ENCODE results near the gene RPH3AL. TPM values are rescaled to one million over a fixed set of nuclear protein-coding genes. Genes with fewer than 3 reads are reported as not detected.

The RPH3AL gene
- total RNA-seq, 1 experiment from 2014 or later: 26.0 TPM

DNA sequence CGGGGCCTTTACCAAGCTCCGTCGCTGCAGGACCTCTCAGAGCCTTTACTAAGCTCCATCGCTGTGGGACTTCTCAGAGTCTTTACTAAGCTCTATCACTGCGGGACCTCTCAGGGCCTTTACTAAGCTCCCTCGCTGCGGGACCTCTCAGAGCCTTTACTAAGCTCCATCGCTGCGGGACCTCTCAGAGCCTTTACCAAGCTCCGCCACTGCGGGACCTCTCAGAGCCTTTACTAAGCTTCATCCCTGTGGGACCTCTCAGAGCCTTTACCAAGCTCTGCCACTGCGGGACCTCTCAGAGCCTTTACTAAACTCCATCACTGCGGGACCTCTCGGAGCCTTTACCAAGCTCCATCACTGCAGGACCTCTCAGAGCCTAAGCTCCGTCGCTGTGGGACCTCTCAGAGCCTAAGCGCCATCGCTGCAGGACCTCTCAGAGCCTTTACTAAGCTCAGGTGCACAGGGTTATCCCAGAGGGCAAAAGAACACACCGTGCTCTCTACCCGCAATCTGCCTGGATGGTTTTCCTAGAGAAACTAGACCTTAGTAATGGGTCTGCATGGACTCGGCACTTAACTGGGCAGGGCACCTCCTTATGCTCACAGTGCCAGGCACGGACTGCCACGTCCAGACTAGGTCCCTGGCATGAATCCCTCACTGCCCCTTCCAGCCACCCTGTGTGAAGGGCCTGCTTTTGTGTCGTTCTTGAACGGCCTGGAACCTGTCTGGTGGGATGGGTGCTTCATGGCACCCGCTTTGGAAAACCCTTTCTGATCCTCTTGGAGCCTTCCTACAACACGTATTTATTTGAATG, 101.9 kb downstream of the RPH3AL start:
- no peaks in the 10 kb centered on the region for H3F3A ChIP-seq (ENCODE audit: insufficient read depth, low read depth)
- no peaks in the 10 kb centered on the region for H3K79me2 ChIP-seq (ENCODE audit: low read depth)
- no peaks in the 10 kb centered on the region for H4K20me1 ChIP-seq (ENCODE audit: insufficient read depth)
- CTCF ChIA-PET: interaction anchor here (0.6 kb wide), 1 partner anchor 281 kb away, joined by 5 read pairs; no protein-coding TSS in a partner anchor
- H3K27ac ChIP-seq: no peak overlapping the region
- H3K4me3 ChIP-seq: no peak overlapping the region
- DNase-seq: no peak
- TF ChIP-seq EZH2 (IDR thresholded peaks at IDR 0.05; ENCODE audit: low read depth): no peak
- TF ChIP-seq, protein P1, sequence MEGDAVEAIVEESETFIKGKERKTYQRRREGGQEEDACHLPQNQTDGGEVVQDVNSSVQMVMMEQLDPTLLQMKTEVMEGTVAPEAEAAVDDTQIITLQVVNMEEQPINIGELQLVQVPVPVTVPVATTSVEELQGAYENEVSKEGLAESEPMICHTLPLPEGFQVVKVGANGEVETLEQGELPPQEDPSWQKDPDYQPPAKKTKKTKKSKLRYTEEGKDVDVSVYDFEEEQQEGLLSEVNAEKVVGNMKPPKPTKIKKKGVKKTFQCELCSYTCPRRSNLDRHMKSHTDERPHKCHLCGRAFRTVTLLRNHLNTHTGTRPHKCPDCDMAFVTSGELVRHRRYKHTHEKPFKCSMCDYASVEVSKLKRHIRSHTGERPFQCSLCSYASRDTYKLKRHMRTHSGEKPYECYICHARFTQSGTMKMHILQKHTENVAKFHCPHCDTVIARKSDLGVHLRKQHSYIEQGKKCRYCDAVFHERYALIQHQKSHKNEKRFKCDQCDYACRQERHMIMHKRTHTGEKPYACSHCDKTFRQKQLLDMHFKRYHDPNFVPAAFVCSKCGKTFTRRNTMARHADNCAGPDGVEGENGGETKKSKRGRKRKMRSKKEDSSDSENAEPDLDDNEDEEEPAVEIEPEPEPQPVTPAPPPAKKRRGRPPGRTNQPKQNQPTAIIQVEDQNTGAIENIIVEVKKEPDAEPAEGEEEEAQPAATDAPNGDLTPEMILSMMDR (conservative IDR thresholded peaks at IDR 0.05): no peak
- POLR2A ChIA-PET (ENCODE audit: unreplicated experiment): no interaction called here
- intact Hi-C loops (cut with micrococcal nuclease; ENCODE audit: unreplicated experiment): no loop called here
- no peaks in the 10 kb centered on the region for H3K27me3 ChIP-seq (ENCODE audit: insufficient read depth, low read depth)
- H3K9me3 ChIP-seq (ENCODE audit: insufficient read depth, low read depth): no peaks in the 10 kb centered on the region
- no TSS peak for BruUV-seq (replicated peaks)
- no peaks in the 10 kb centered on the region for H3K4me1 ChIP-seq (replicated peaks; ENCODE audit: insufficient read depth)
- no peaks in the 10 kb centered on the region for H3K9me2 ChIP-seq (ENCODE audit: insufficient read depth)
- no peak overlapping the region for H3K4me2 ChIP-seq
- no peaks in the 10 kb centered on the region for H3K36me3 ChIP-seq (ENCODE audit: low read depth)
- H2AFZ ChIP-seq: no peak overlapping the region

DNA sequence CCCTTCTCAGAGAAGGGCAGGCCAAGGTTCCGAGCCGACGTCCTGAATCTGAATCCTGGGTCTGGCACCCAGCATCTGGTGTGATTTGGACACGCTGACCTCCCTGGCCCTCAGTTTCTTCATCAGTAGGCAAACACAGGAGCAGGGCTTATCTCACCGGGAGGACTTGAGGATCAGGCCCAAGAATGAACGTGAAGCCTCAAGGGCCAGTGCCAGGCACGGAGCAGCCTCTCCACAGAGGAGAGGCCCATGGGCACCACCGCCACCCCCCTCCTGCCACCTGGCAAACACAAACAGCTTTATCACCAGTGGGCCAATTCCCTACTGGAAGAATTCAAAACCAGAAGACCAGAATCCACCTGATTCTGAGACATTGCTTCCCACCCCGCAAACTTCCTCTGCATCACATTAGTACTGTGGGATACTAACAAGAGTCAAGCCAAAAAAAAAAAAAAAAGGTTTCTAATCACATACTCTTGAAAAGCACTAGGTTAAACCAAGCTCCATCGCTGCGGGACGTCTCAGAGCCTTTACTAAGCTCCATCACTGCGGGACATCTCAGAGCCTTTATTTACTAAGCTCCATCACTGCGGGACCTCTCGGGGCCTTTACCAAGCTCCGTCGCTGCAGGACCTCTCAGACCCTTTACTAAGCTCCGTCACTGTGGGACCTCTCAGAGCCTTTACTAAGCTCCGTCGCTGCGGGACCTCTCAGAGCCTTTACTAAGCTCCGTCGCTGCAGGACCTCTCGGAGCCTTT, 103.2 kb downstream of the RPH3AL start:
- Histone ChIP-seq H2AFZ (no peak overlapping the region), H3K9me2 (ENCODE audit: insufficient read depth) (no peaks in the 10 kb centered on the region), H3K4me2 (no peak overlapping the region), H3K9me3 (ENCODE audit: insufficient read depth, low read depth) (no peaks in the 10 kb centered on the region), H3K79me2 (ENCODE audit: low read depth) (no peaks in the 10 kb centered on the region), H3K4me1 (replicated peaks; ENCODE audit: insufficient read depth) (no peaks in the 10 kb centered on the region), H3K27ac (no peak overlapping the region), H3F3A (ENCODE audit: insufficient read depth, low read depth) (no peaks in the 10 kb centered on the region), H4K20me1 (ENCODE audit: insufficient read depth) (no peaks in the 10 kb centered on the region), H3K36me3 (ENCODE audit: low read depth) (no peaks in the 10 kb centered on the region), H3K4me3 (no peak overlapping the region), H3K27me3 (ENCODE audit: insufficient read depth, low read depth) (no peaks in the 10 kb centered on the region)
- ChIA-PET POLR2A (ENCODE audit: unreplicated experiment) (no interaction called here), CTCF (no interaction called here)
- BruUV-seq (replicated peaks): no TSS peak
- no peak for DNase-seq
- TF ChIP-seq, protein P1 (conservative IDR thresholded peaks at IDR 0.05): no peak
- TF ChIP-seq EZH2 (IDR thresholded peaks at IDR 0.05; ENCODE audit: low read depth): no peak
- intact Hi-C loops (cut with micrococcal nuclease; ENCODE audit: unreplicated experiment): no loop called here

DNA sequence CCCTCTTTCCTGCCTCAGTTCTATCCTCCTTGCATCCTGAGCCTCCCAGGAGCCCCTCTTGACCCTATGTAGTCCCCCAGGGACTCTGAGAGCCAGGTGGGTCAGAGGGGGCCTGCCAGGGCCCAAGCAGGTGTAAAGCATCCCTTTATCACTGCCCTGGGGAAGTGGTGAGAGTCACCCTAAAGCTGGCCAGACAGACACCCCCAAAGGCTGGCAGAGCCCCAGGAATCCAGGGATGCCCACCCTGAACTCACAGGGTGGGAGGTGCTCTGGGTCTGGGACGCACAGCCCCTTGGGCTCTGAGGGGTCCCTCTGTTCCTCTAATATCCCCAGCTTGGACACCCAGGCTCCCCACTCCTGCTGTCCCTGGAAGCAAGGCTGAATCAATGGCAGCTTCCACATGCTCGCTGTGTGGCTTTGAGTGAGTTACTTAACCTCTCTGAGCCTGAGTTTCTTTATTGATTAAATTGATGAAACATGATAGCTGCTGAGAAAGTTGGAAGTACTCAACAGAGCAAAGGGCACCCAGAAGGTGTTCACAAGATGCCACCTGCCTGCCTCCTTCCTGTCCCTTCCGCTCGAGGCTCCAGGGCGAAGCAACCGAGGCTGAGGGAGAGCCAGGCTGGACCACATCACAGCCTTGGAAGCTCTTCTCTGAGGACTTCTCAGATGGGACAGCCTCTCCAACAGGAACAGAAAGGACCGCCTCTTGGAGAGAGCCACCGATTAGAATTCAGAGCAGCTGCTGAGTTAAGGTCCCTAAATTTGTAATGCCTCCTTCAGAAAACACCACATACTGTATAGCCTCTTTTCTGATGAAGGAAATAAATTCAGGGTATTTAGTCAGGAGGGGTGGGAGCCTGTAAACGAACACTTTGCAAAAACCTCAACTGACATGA, 104.0 kb downstream of the RPH3AL start:
- H3K36me3 ChIP-seq (ENCODE audit: low read depth): no peaks in the 10 kb centered on the region
- H3K4me1 ChIP-seq (replicated peaks; ENCODE audit: insufficient read depth): no peaks in the 10 kb centered on the region
- TF ChIP-seq, protein P1 (conservative IDR thresholded peaks at IDR 0.05): no peak
- no peak for TF ChIP-seq EZH2 (IDR thresholded peaks at IDR 0.05; ENCODE audit: low read depth)
- no TSS peak for BruUV-seq (replicated peaks)
- peaks cover 5% of the 10 kb centered on the region; the same call in 1 of the 2 replicates for H3F3A ChIP-seq (ENCODE audit: insufficient read depth, low read depth)
- no peak overlapping the region for H2AFZ ChIP-seq
- no peaks in the 10 kb centered on the region for H3K9me3 ChIP-seq (ENCODE audit: insufficient read depth, low read depth)
- H3K4me3 ChIP-seq: no peak overlapping the region
- H3K27me3 ChIP-seq (ENCODE audit: insufficient read depth, low read depth): no peaks in the 10 kb centered on the region
- H3K4me2 ChIP-seq: no peak overlapping the region
- POLR2A ChIA-PET (ENCODE audit: unreplicated experiment): interaction anchor here (0.7 kb wide), 1 partner anchor 176 kb away, joined by 12 read pairs; no protein-coding TSS in a partner anchor
- DNase-seq: no peak
- H3K79me2 ChIP-seq (ENCODE audit: low read depth): no peaks in the 10 kb centered on the region
- intact Hi-C loops (cut with micrococcal nuclease; ENCODE audit: unreplicated experiment): no loop called here
- H4K20me1 ChIP-seq (ENCODE audit: insufficient read depth): no peaks in the 10 kb centered on the region
- no peaks in the 10 kb centered on the region for H3K9me2 ChIP-seq (ENCODE audit: insufficient read depth)
- CTCF ChIA-PET: no interaction called here
- H3K27ac ChIP-seq: no peak overlapping the region
